ENCODE measurements around the gene MRPS23. TPM values are rescaled to one million over a fixed set of nuclear protein-coding genes. Genes with fewer than 3 reads are reported as not detected.

The MRPS23 gene
- total RNA-seq, 8 experiments from 2014 or later: 33.4 to 72.9 (median 47.4) TPM

DNA sequence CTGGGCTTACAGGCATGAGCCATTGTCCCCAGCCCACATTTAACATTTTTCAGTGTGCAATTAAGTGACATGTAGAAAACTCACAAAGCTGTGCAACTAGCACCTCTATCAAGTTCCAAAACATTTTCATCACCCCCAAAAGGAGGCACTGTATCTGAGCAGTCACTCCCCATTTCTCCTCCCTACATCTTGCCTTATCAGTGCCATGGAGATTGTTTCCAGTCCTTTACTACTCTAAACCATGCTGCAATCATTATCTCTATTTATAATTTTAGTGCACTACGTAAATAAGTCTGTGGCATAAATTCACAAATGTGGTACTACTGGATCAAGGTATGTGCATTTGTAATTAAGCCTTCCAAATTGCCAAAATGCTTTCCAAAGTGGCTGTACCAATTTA is 7.6 kb downstream of the MRPS23 start:
- ATAC-seq (replicated peaks in 6 of 8): peak in 1 of 8 experiments; percentile 25
- no peaks in the 10 kb centered on the region for H3K4me1 ChIP-seq (replicated peaks in 1 of 2)
- 0 to 100% (median 86%) methylated on average over 1 of the region's 1 CpG; no CpG with 5 or more reads in 5 of the 10 experiments for WGBS, 10 experiments
- in situ Hi-C loops (cut with MboI; ENCODE audit: low pct_unique_long_range_greater_than_20kb in 2 of 9, low sequenced_read_pairs in 9 of 9, unreplicated experiment in 9 of 9): loop anchor here in 3 of 9 experiments (25.0 kb wide), 2 partner anchors 705 to 730 kb away; no protein-coding TSS in a partner anchor
- no peak overlapping the region for H3K27ac ChIP-seq
- no peak overlapping the region for H3K4me3 ChIP-seq

- Histone ChIP-seq H3K27ac (no peak overlapping the region), H3K4me1 (replicated peaks in 1 of 2) (no peaks in the 10 kb centered on the region), H3K4me3 (no peak overlapping the region)
- in situ Hi-C loops (cut with MboI; ENCODE audit: low pct_unique_long_range_greater_than_20kb in 2 of 9, low sequenced_read_pairs in 9 of 9, unreplicated experiment in 9 of 9): loop anchor here in 5 of 9 experiments (10.0 to 25.0 kb wide), 3 partner anchors 702 to 727 kb away; no protein-coding TSS in a partner anchor
- ATAC-seq (replicated peaks in 6 of 8): peak in 1 of 8 experiments; percentile 81
- WGBS, 10 experiments: 86 to 100% (median 98%) methylated on average over 1 to 6 of the region's 6 CpGs
Observed at GRCh38 chr17:57839571-57839923, 10.3 kb downstream of the MRPS23 start.

GRCh38 chr17:57838857-57839570 is 10.8 kb downstream of the MRPS23 start:
- Histone ChIP-seq H3K27ac (no peak overlapping the region), H3K4me3 (no peak overlapping the region), H3K4me1 (replicated peaks in 1 of 2) (no peaks in the 10 kb centered on the region)
- in situ Hi-C loops (cut with MboI; ENCODE audit: low pct_unique_long_range_greater_than_20kb in 2 of 9, low sequenced_read_pairs in 9 of 9, unreplicated experiment in 9 of 9): loop anchor here in 5 of 9 experiments (10.0 to 25.0 kb wide), 3 partner anchors 702 to 727 kb away; no protein-coding TSS in a partner anchor
- WGBS, 10 experiments: 75 to 100% (median 88%) methylated on average over 1 to 6 of the region's 6 CpGs
- ATAC-seq (replicated peaks in 6 of 8): peak in 1 of 8 experiments; percentile 69

- in situ Hi-C loops (cut with MboI; ENCODE audit: low pct_unique_long_range_greater_than_20kb in 2 of 9, low sequenced_read_pairs in 9 of 9, unreplicated experiment in 9 of 9): loop anchor here in 5 of 9 experiments (10.0 to 25.0 kb wide), 3 partner anchors 701 to 726 kb away; no protein-coding TSS in a partner anchor
Observed at GRCh38 chr17:57838453-57838852, 11.4 kb downstream of the MRPS23 start.

GRCh38 chr17:57835333-57835900 is 14.4 kb downstream of the MRPS23 start:
- ATAC-seq (replicated peaks in 6 of 8): no peak
- 80 to 100% (median 100%) methylated on average over 1 to 2 of the region's 2 CpGs; no CpG with 5 or more reads in 1 of the 10 experiments for WGBS, 10 experiments
- in situ Hi-C loops (cut with MboI; ENCODE audit: low pct_unique_long_range_greater_than_20kb in 2 of 9, low sequenced_read_pairs in 9 of 9, unreplicated experiment in 9 of 9): loop anchor here in 5 of 9 experiments (10.0 to 25.0 kb wide), 3 partner anchors 698 to 723 kb away; no protein-coding TSS in a partner anchor

More at GRCh38 chr17:57838453-57838852, 11.4 kb downstream of the MRPS23 start:
- Histone ChIP-seq H3K4me1 (replicated peaks in 1 of 2) (peaks cover 2 to 4% of the 10 kb centered on the region in 2 donors), H3K27ac (no peak overlapping the region), H3K4me3 (no peak overlapping the region)
- WGBS, 10 experiments: 60 to 100% (median 81%) methylated on average over 1 to 4 of the region's 4 CpGs
- no peak for ATAC-seq (replicated peaks in 6 of 8)

GRCh38 chr17:57834146-57834741 is 15.6 kb downstream of the MRPS23 start:
- no peak overlapping the region for H3K27ac ChIP-seq
- H3K4me3 ChIP-seq: no peak overlapping the region
- ATAC-seq (replicated peaks in 6 of 8): peak in 1 of 8 experiments; percentile 36
- WGBS, 10 experiments: 36 to 100% (median 66%) methylated on average over 2 to 12 of the region's 13 CpGs; no CpG with 5 or more reads in 4 of the 10 experiments
- in situ Hi-C loops (cut with MboI; ENCODE audit: low pct_unique_long_range_greater_than_20kb in 2 of 9, low sequenced_read_pairs in 9 of 9, unreplicated experiment in 9 of 9): loop anchor here in 5 of 9 experiments (10.0 to 25.0 kb wide), 3 partner anchors 697 to 722 kb away; no protein-coding TSS in a partner anchor
- H3K4me1 ChIP-seq (replicated peaks in 1 of 2): peaks cover 12 to 15% of the 10 kb centered on the region in 2 donors

More at GRCh38 chr17:57835333-57835900, 14.4 kb downstream of the MRPS23 start:
- Histone ChIP-seq H3K4me3 (no peak overlapping the region), H3K4me1 (replicated peaks in 1 of 2) (peaks cover 12 to 15% of the 10 kb centered on the region in 2 donors), H3K27ac (no peak overlapping the region)

DNA sequence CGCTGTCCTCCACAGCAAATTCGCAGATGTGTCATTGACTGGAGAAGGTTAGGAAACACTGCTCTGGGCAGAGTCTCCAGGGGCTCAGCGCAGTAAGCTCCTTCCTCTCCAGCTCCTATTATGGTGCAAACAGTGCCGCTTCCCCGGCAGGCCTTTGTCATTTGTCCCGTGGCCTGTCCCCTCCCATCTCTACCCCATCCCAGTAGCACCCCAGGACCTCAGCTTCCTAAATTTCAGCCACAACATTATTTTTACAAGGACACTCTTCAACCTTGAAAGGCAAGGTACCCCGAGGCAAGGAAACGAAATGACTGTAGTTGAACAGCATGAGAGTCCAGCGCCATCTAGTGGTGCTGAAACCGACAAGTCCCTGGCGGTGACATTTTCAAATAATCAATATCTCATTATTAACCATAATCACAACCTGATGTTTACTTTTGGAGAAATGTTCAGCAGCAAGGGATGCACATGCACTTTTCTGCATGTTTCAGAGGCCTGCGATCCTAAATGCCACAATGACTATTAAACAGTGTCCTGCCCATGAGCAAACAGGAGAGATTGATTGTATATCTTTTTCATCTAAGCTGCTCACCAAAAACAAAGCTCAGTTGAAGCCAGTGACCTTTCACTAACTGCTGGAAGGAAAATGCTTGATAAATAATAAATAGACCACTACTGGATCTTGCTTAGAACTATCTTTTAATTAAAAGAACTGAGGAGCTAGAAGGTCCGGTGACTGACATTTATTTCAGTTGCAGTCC is 16.5 kb downstream of the MRPS23 start:
- H3K27ac ChIP-seq: peak overlapping the region in 1 of 2 donors; percentile 47
- peak; percentile 82 to 99 (median 96) for ATAC-seq (replicated peaks in 6 of 8)
- 0 to 25% (median 9%) methylated on average over 1 to 11 of the region's 13 CpGs; no CpG with 5 or more reads in 1 of the 10 experiments for WGBS, 10 experiments
- peak overlapping the region; percentile 8 to 27 (median 21) for H3K4me3 ChIP-seq
- peaks cover 12 to 15% of the 10 kb centered on the region in 2 donors for H3K4me1 ChIP-seq (replicated peaks in 1 of 2)
- in situ Hi-C loops (cut with MboI; ENCODE audit: low pct_unique_long_range_greater_than_20kb in 2 of 9, low sequenced_read_pairs in 9 of 9, unreplicated experiment in 9 of 9): loop anchor here in 5 of 9 experiments (10.0 to 25.0 kb wide), 3 partner anchors 696 to 721 kb away; no protein-coding TSS in a partner anchor

- Histone ChIP-seq H3K4me3 (peak overlapping the region in 1 of 5 donors; percentile 27), H3K4me1 (replicated peaks in 1 of 2) (peaks cover 12 to 15% of the 10 kb centered on the region in 2 donors), H3K27ac (peak overlapping the region in 1 of 2 donors; percentile 47)
- peak; percentile 13 to 84 (median 36) for ATAC-seq (replicated peaks in 6 of 8)
- 6 to 100% (median 21%) methylated on average over 2 to 12 of the region's 12 CpGs; no CpG with 5 or more reads in 2 of the 10 experiments for WGBS, 10 experiments
- in situ Hi-C loops (cut with MboI; ENCODE audit: low pct_unique_long_range_greater_than_20kb in 2 of 9, low sequenced_read_pairs in 9 of 9, unreplicated experiment in 9 of 9): loop anchor here in 5 of 9 experiments (10.0 to 25.0 kb wide), 3 partner anchors 695 to 720 kb away; no protein-coding TSS in a partner anchor
Observed at GRCh38 chr17:57832314-57833178, 17.3 kb downstream of the MRPS23 start.

GRCh38 chr17:57830880-57831279 is 19.0 kb downstream of the MRPS23 start:
- WGBS, 10 experiments: 76 to 100% (median 100%) methylated on average over 1 to 3 of the region's 7 CpGs; no CpG with 5 or more reads in 4 of the 10 experiments
- in situ Hi-C loops (cut with MboI; ENCODE audit: low pct_unique_long_range_greater_than_20kb in 2 of 9, low sequenced_read_pairs in 9 of 9, unreplicated experiment in 9 of 9): loop anchor here in 5 of 9 experiments (10.0 to 25.0 kb wide), 3 partner anchors 694 to 719 kb away; no protein-coding TSS in a partner anchor
- Histone ChIP-seq H3K4me3 (no peak overlapping the region), H3K27ac (no peak overlapping the region), H3K4me1 (replicated peaks in 1 of 2) (peaks cover 12 to 15% of the 10 kb centered on the region in 2 donors)
- ATAC-seq (replicated peaks in 6 of 8): no peak

GRCh38 chr17:57823469-57824401 is 26.1 kb downstream of the MRPS23 start:
- peak in 5 of 8 experiments; percentile 94 to 97 (median 96) for ATAC-seq (replicated peaks in 6 of 8)
- Histone ChIP-seq H3K27ac (peak overlapping the region; percentile 8 to 51), H3K4me1 (replicated peaks in 1 of 2) (peaks cover 22 to 23% of the 10 kb centered on the region in 2 donors), H3K4me3 (no peak overlapping the region)
- in situ Hi-C loops (cut with MboI; ENCODE audit: low pct_unique_long_range_greater_than_20kb in 2 of 9, low sequenced_read_pairs in 9 of 9, unreplicated experiment in 9 of 9): loop anchor here in 1 of 9 experiments (25.0 kb wide), 1 partner anchor 686 kb away; no protein-coding TSS in a partner anchor
- WGBS, 10 experiments: 0 to 100% (median 37%) methylated on average over 1 to 12 of the region's 15 CpGs
